Measurements from ENCODE around the gene APBB2. TPM values are rescaled to one million over a fixed set of nuclear protein-coding genes. Genes with fewer than 3 reads are reported as not detected.

APBB2 gene
- total RNA-seq, 1 donor: 92.3 TPM

- peaks cover 23% of the 10 kb centered on the region for H3K79me2 ChIP-seq (ENCODE audit: insufficient read depth, low read length)
These were observed 263.3 kb downstream of the APBB2 start for GRCh38 chr4:40951026-40951425.

GRCh38 chr4:40949358-40950100 is 264.8 kb downstream of the APBB2 start:
- Histone ChIP-seq H4K20me1 (ENCODE audit: insufficient read depth, low read length) (no peaks in the 10 kb centered on the region), H3K4me2 (ENCODE audit: insufficient read depth, low read length) (no peak overlapping the region), H3K4me1 (ENCODE audit: insufficient read depth, low read length) (no peaks in the 10 kb centered on the region), H3K79me2 (ENCODE audit: insufficient read depth, low read length) (peaks cover 20% of the 10 kb centered on the region), H3K9me3 (ENCODE audit: low read depth, low read length) (no peaks in the 10 kb centered on the region), H3K27me3 (ENCODE audit: insufficient read depth, low read length) (no peaks in the 10 kb centered on the region), H3K4me3 (ENCODE audit: insufficient read depth, low read length) (no peak overlapping the region), H3K36me3 (ENCODE audit: insufficient read depth, low read length) (no peaks in the 10 kb centered on the region), H3K27ac (ENCODE audit: low read depth, low read length) (no peak overlapping the region), H2AFZ (ENCODE audit: low read length) (no peak overlapping the region)
- no peak for TF ChIP-seq CTCF (IDR thresholded peaks at IDR 0.05; ENCODE audit: extremely low read depth, low read depth, low read length)
- no peak for DNase-seq (ENCODE audit: insufficient read length, low spot score, missing footprints)

More at GRCh38 chr4:40951026-40951425, 263.3 kb downstream of the APBB2 start:
- Histone ChIP-seq H3K36me3 (ENCODE audit: insufficient read depth, low read length) (no peaks in the 10 kb centered on the region), H3K4me1 (ENCODE audit: insufficient read depth, low read length) (no peaks in the 10 kb centered on the region), H3K27ac (ENCODE audit: low read depth, low read length) (no peak overlapping the region), H3K27me3 (ENCODE audit: insufficient read depth, low read length) (no peaks in the 10 kb centered on the region), H4K20me1 (ENCODE audit: insufficient read depth, low read length) (no peaks in the 10 kb centered on the region), H3K4me3 (ENCODE audit: insufficient read depth, low read length) (no peak overlapping the region), H2AFZ (ENCODE audit: low read length) (no peak overlapping the region), H3K4me2 (ENCODE audit: insufficient read depth, low read length) (no peak overlapping the region), H3K9me3 (ENCODE audit: low read depth, low read length) (no peaks in the 10 kb centered on the region)
- no peak for DNase-seq (ENCODE audit: insufficient read length, low spot score, missing footprints)
- no peak for TF ChIP-seq CTCF (IDR thresholded peaks at IDR 0.05; ENCODE audit: extremely low read depth, low read depth, low read length)

- Histone ChIP-seq H4K20me1 (ENCODE audit: insufficient read depth, low read length) (no peaks in the 10 kb centered on the region), H3K27ac (ENCODE audit: low read depth, low read length) (no peak overlapping the region), H3K4me2 (ENCODE audit: insufficient read depth, low read length) (no peak overlapping the region), H3K79me2 (ENCODE audit: insufficient read depth, low read length) (peaks cover 15% of the 10 kb centered on the region), H2AFZ (ENCODE audit: low read length) (no peak overlapping the region), H3K36me3 (ENCODE audit: insufficient read depth, low read length) (peaks cover 6% of the 10 kb centered on the region), H3K9me3 (ENCODE audit: low read depth, low read length) (no peaks in the 10 kb centered on the region), H3K27me3 (ENCODE audit: insufficient read depth, low read length) (no peaks in the 10 kb centered on the region), H3K4me1 (ENCODE audit: insufficient read depth, low read length) (no peaks in the 10 kb centered on the region), H3K4me3 (ENCODE audit: insufficient read depth, low read length) (no peak overlapping the region)
- no peak for DNase-seq (ENCODE audit: insufficient read length, low spot score, missing footprints)
- no peak for TF ChIP-seq CTCF (IDR thresholded peaks at IDR 0.05; ENCODE audit: extremely low read depth, low read depth, low read length)
These were observed 266.3 kb downstream of the APBB2 start for GRCh38 chr4:40948014-40948413.

GRCh38 chr4:40946652-40947051 is 267.7 kb downstream of the APBB2 start:
- peaks cover 15% of the 10 kb centered on the region for H3K79me2 ChIP-seq (ENCODE audit: insufficient read depth, low read length)

More at GRCh38 chr4:40946652-40947051, 267.7 kb downstream of the APBB2 start:
- Histone ChIP-seq H3K36me3 (ENCODE audit: insufficient read depth, low read length) (peaks cover 6% of the 10 kb centered on the region), H3K4me3 (ENCODE audit: insufficient read depth, low read length) (no peak overlapping the region), H3K27me3 (ENCODE audit: insufficient read depth, low read length) (no peaks in the 10 kb centered on the region), H3K4me1 (ENCODE audit: insufficient read depth, low read length) (no peaks in the 10 kb centered on the region), H3K27ac (ENCODE audit: low read depth, low read length) (no peak overlapping the region), H2AFZ (ENCODE audit: low read length) (no peak overlapping the region), H3K4me2 (ENCODE audit: insufficient read depth, low read length) (no peak overlapping the region), H4K20me1 (ENCODE audit: insufficient read depth, low read length) (no peaks in the 10 kb centered on the region), H3K9me3 (ENCODE audit: low read depth, low read length) (no peaks in the 10 kb centered on the region)
- TF ChIP-seq CTCF (IDR thresholded peaks at IDR 0.05; ENCODE audit: extremely low read depth, low read depth, low read length): no peak
- no peak for DNase-seq (ENCODE audit: insufficient read length, low spot score, missing footprints)

All from osteoblast (primary cell).